ENCODE results near the gene NWD2.

GRCh38 chr4:37243722-37244582, 591 bp upstream of the NWD2 start:
- TF ChIP-seq POLR2A (IDR thresholded peaks at IDR 0.05; ENCODE audit: low read depth, low read length) (no peak), TAF1 (IDR thresholded peaks at IDR 0.05; ENCODE audit: low read depth, low read length) (no peak), POLR2AphosphoS5 (IDR thresholded peaks at IDR 0.05; ENCODE audit: low read depth, low read length) (no peak), POU2F2 (IDR thresholded peaks at IDR 0.05; ENCODE audit: low read depth, low read length) (no peak), SPI1 (IDR thresholded peaks at IDR 0.05; ENCODE audit: low read depth, low read length) (no peak), PAX5 (IDR thresholded peaks at IDR 0.05; ENCODE audit: insufficient read depth, low read length, severe bottlenecking) (no peak)
